ENCODE results near the gene NOC2L. TPM values are rescaled to one million over a fixed set of nuclear protein-coding genes. Genes with fewer than 3 reads are reported as not detected.

NOC2L gene
- total RNA-seq, 1 donor from 2014 or later, result 42.5 TPM

DNA sequence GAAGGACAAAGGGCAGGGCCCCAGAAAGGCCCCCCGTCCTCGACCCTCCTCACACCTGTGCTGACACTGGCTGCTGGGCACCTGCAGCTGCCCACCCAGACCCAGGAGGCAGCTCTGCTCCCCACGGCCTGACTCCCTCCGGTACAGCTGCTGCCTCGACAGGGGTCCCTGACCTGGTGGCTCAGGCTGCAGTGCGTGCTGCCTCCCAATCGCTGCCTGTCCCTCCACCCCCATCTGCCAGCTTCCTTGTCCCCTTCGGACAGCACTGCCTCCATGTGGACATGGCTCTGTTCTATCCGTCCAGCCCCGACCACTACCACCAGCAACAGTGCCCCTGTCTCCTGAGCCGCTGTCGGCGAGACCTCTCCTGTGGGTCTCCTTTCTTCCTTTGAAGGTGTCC is 4.1 kb downstream of the NOC2L start:
- no peak for DNase-seq (ENCODE audit: extremely low spot score in 2 of 2)
- intact Hi-C loops (cut with DNase I), result no loop called here
- H3K36me3 ChIP-seq, result peaks cover 0 to 70% of the 10 kb centered on the region in 2 donors
- H3K4me1 ChIP-seq, result peaks cover 23% of the 10 kb centered on the region
- no peaks in the 10 kb centered on the region for H3K9me3 ChIP-seq
- H3K4me3 ChIP-seq, result no peak overlapping the region
- no peak overlapping the region for H3K27ac ChIP-seq
- TF ChIP-seq POLR2AphosphoS5 (IDR thresholded peaks at IDR 0.05; ENCODE audit: insufficient read depth in 1 of 2, low read depth in 1 of 2), result no peak
- TF ChIP-seq POLR2A (IDR thresholded peaks at IDR 0.05), result no peak
- TF ChIP-seq CTCF (IDR thresholded peaks at IDR 0.05), result no peak
- no peaks in the 10 kb centered on the region for H3K27me3 ChIP-seq

DNA sequence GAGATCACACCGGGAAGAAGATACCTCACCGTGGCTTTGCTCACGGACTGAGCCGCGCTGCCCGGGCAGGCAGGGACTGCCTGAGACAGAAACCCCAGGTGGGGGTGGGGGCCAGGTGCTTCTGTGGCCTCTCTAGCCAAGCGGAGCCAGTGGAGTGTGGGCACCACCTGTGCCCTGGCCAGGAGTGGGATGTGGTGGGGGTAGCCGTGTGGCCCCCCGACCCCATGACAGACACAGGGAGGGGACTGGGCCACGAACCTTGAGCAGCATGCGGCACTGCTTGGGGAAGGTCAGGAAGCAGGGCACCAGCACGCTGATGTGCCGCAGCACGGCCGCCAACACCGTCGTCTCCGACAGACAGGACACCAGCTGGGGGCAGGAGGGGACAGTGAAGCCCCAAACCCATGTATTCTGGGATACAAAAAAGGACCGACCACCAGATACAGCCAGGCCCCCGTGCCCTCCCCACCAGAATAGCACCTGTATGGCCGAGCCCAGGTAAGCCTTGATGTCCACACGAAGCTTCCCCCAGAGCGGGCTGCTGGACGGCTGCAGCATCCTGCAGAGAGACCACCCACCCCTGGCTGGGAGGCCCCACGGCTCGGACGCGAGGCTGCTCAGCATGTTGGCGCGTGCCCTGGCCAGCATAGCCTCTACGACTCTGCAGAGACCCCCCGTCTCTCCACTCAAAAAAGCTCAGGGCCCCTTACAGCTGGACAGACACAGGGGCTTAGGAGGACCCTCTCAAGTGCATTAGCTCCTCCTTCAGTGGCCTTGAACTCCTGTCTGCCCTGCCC is 5.3 kb downstream of the NOC2L start:
- no peak overlapping the region for H3K27ac ChIP-seq
- no peak overlapping the region for H3K4me3 ChIP-seq
- H3K27me3 ChIP-seq, result no peaks in the 10 kb centered on the region
- TF ChIP-seq POLR2AphosphoS5 (IDR thresholded peaks at IDR 0.05; ENCODE audit: insufficient read depth in 1 of 2, low read depth in 1 of 2), result no peak
- TF ChIP-seq POLR2A (IDR thresholded peaks at IDR 0.05), result no peak
- no peak for TF ChIP-seq CTCF (IDR thresholded peaks at IDR 0.05)
- peaks cover 0 to 79% of the 10 kb centered on the region in 2 donors for H3K36me3 ChIP-seq
- no peak for DNase-seq (ENCODE audit: extremely low spot score in 2 of 2)
- intact Hi-C loops (cut with DNase I), result no loop called here
- H3K9me3 ChIP-seq, result no peaks in the 10 kb centered on the region
- H3K4me1 ChIP-seq, result peaks cover 17% of the 10 kb centered on the region

GRCh38 chr1:952603-953002 is 6.5 kb downstream of the NOC2L start:
- H3K36me3 ChIP-seq, result peaks cover 0 to 87% of the 10 kb centered on the region in 2 donors
- H3K27me3 ChIP-seq, result no peaks in the 10 kb centered on the region
- no peak overlapping the region for H3K4me3 ChIP-seq
- intact Hi-C loops (cut with DNase I), result no loop called here
- H3K27ac ChIP-seq, result no peak overlapping the region
- H3K4me1 ChIP-seq, result peaks cover 6% of the 10 kb centered on the region
- no peaks in the 10 kb centered on the region for H3K9me3 ChIP-seq
- TF ChIP-seq CTCF (IDR thresholded peaks at IDR 0.05), result no peak
- TF ChIP-seq POLR2A (IDR thresholded peaks at IDR 0.05), result no peak
- no peak for TF ChIP-seq POLR2AphosphoS5 (IDR thresholded peaks at IDR 0.05; ENCODE audit: insufficient read depth in 1 of 2, low read depth in 1 of 2)
- no peak for DNase-seq (ENCODE audit: extremely low spot score in 2 of 2)

DNA sequence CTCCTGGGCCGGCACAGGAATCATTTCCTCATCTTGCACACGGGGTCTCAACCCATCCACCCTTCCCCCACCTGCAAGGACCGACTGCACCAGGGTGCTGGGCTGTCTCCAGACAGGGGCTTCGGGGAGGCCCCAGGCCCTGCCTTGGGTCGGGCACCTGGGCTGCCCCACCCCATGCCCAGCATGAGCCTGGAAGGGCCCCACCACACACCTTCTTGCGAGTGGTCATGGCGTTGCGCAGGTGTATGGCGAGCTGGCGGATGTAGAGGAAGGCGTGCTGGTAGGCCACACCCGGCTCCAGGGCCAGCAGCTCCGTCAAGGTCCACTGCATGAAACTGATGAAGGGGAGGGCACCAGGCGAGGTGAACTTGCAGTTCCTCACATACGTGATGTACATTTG is 6.9 kb downstream of the NOC2L start:
- Histone ChIP-seq H3K27ac (no peak overlapping the region), H3K4me3 (no peak overlapping the region), H3K4me1 (peaks cover 2% of the 10 kb centered on the region), H3K36me3 (peaks cover 0 to 87% of the 10 kb centered on the region in 2 donors), H3K27me3 (no peaks in the 10 kb centered on the region), H3K9me3 (no peaks in the 10 kb centered on the region)
- intact Hi-C loops (cut with DNase I), result no loop called here
- no peak for DNase-seq (ENCODE audit: extremely low spot score in 2 of 2)
- TF ChIP-seq POLR2A (IDR thresholded peaks at IDR 0.05) (no peak), POLR2AphosphoS5 (IDR thresholded peaks at IDR 0.05; ENCODE audit: insufficient read depth in 1 of 2, low read depth in 1 of 2) (no peak), CTCF (IDR thresholded peaks at IDR 0.05) (no peak)

- no peaks in the 10 kb centered on the region for H3K27me3 ChIP-seq
- no peaks in the 10 kb centered on the region for H3K9me3 ChIP-seq
- no peak for DNase-seq (ENCODE audit: extremely low spot score in 2 of 2)
- no peak overlapping the region for H3K4me3 ChIP-seq
- intact Hi-C loops (cut with DNase I), result no loop called here
- H3K4me1 ChIP-seq, result no peaks in the 10 kb centered on the region
- H3K36me3 ChIP-seq, result peaks cover 0 to 89% of the 10 kb centered on the region in 2 donors
- no peak overlapping the region for H3K27ac ChIP-seq
- TF ChIP-seq CTCF (IDR thresholded peaks at IDR 0.05) (no peak), POLR2A (IDR thresholded peaks at IDR 0.05) (no peak), POLR2AphosphoS5 (IDR thresholded peaks at IDR 0.05; ENCODE audit: insufficient read depth in 1 of 2, low read depth in 1 of 2) (no peak)
These were observed 7.7 kb downstream of the NOC2L start for GRCh38 chr1:951364-951763.

Data from vagina (tissue), 2 donors.